Right renal cortex interstitium (tissue), 3 donors: ENCODE results near the gene VPS13D. TPM values are rescaled to one million over a fixed set of nuclear protein-coding genes. Genes with fewer than 3 reads are reported as not detected.
"Not testable (repeated sequence)": the region's sequence is repeated elsewhere in the genome, so short reads cannot be mapped to it uniquely, and the experiment has no call there.

ENCODE experiments used
- DNase-seq, 3 donors: peaks; one replicate each; pipeline ENCODE4 v3.0.0-alpha.2; 2013; ENCODE audit warnings: low read depth in 3 of 3, low spot score in 2 of 3
- polyA plus RNA-seq, 3 donors: library from polyadenylated mRNA; unstranded; fragments of 120-200 nt; gene quantifications; one replicate each; pipeline ENCODE4 v1.2.1, GENCODE V29; 2013; ENCODE audit not compliant: insufficient read length in 3 of 3

VPS13D gene
- polyA plus RNA-seq, 3 donors: 26.4 to 27.2 (median 26.5) TPM

- no peak for DNase-seq
Measured at GRCh38 chr1:12359359-12360133, 129.7 kb downstream of the VPS13D start.

- DNase-seq: no peak
Measured at GRCh38 chr1:12368646-12369045, 138.8 kb downstream of the VPS13D start.

GRCh38 chr1:12369258-12369657, 139.4 kb downstream of the VPS13D start:
- no peak for DNase-seq

GRCh38 chr1:12370333-12370975, 140.6 kb downstream of the VPS13D start:
- DNase-seq: no peak

- no peak for DNase-seq
Measured at GRCh38 chr1:12371053-12371452, 141.2 kb downstream of the VPS13D start.

GRCh38 chr1:12372180-12372579, 142.3 kb downstream of the VPS13D start:
- DNase-seq: no peak

GRCh38 chr1:12372761-12373160, 142.9 kb downstream of the VPS13D start:
- DNase-seq: no peak

GRCh38 chr1:12375133-12375829, 145.5 kb downstream of the VPS13D start:
- no peak for DNase-seq

GRCh38 chr1:12376236-12377045, 146.6 kb downstream of the VPS13D start:
- no peak for DNase-seq

- DNase-seq: no peak
Measured at GRCh38 chr1:12380326-12381249, 150.8 kb downstream of the VPS13D start.

- DNase-seq: no peak
Measured at GRCh38 chr1:12383001-12383400, 153.2 kb downstream of the VPS13D start.

GRCh38 chr1:12383786-12384185, 154.0 kb downstream of the VPS13D start:
- no peak for DNase-seq

GRCh38 chr1:12384836-12385456, 155.1 kb downstream of the VPS13D start:
- DNase-seq: no peak

- DNase-seq: no peak
Measured at GRCh38 chr1:12386130-12386529, 156.3 kb downstream of the VPS13D start.

- DNase-seq: no peak
Measured at GRCh38 chr1:12387641-12388040, 157.8 kb downstream of the VPS13D start.

- not testable (repeated sequence) for DNase-seq
Measured at GRCh38 chr1:12390296-12390695, 160.5 kb downstream of the VPS13D start.

- no peak for DNase-seq
Measured at GRCh38 chr1:12397462-12398450, 167.9 kb downstream of the VPS13D start.

- no peak for DNase-seq
Measured at GRCh38 chr1:12398479-12398878, 168.6 kb downstream of the VPS13D start.
